AG04450 (cell line): ENCODE measurements around the gene CADM4. TPM values are rescaled to one million over a fixed set of nuclear protein-coding genes. Genes with fewer than 3 reads are reported as not detected.
"Not testable (repeated sequence)": the region's sequence is repeated elsewhere in the genome, so short reads cannot be mapped to it uniquely, and the experiment has no call there.

Experiments
- CTCF ChIA-PET: fragments of 300-600, 350-600 bp; formaldehyde crosslinking; extraction: SDS; loops from one replicate; lab custom pipeline; 2022; ENCODE audit warnings: antibody characterized with exemption, inconsistent platforms; lab: Charles Lee
- POLR2A ChIA-PET: fragments of 350-600 bp; formaldehyde crosslinking; extraction: SDS; loops from one replicate; lab custom pipeline; 2021; ENCODE audit warnings: antibody characterized with exemption, inconsistent platforms; lab: Yijun Ruan, JAX
- DNase-seq: peaks from one replicate; pipeline ENCODE4 v3.0.0-alpha.2; 2011; ENCODE audit warnings: low read depth, low spot score
- H3K27ac ChIP-seq: one replicate; pipeline ENCODE4 v1.5.1; 2012; ENCODE audit warnings: low read depth, low read length, control low read depth
- H3K27me3 ChIP-seq: one replicate; pipeline ENCODE4 v1.6.0; 2012; ENCODE audit warnings: low read length; ENCODE audit not compliant: control insufficient read depth, insufficient read depth
- H3K4me3 ChIP-seq: 2 replicates; pipeline ENCODE4 v1.5.1; 2011; ENCODE audit warnings: mild to moderate bottlenecking, low read depth, low read length, control low read depth
- H3K9me3 ChIP-seq: 2 replicates; pipeline ENCODE4 v1.5.1; 2012; ENCODE audit warnings: low read length; ENCODE audit not compliant: control insufficient read depth, insufficient read depth
- CTCF ChIP-seq: IDR thresholded peaks from 2 replicates; pipeline ENCODE4 v1.5.1; 2011; ENCODE audit warnings: low read depth, low read length, control low read depth, inconsistent platforms
- polyA plus RNA-seq: library from polyadenylated mRNA; depleted of rRNA; stranded (reverse); fragments of >200 nt; gene quantifications from 2 replicates; pipeline ENCODE4 v1.2.3, GENCODE V29; 2011

The CADM4 gene
- polyA plus RNA-seq, 1 experiment: 3.7 TPM

- no peak for DNase-seq
- Histone ChIP-seq H3K27me3 (peaks cover 40% of the 10 kb centered on the region), H3K4me3 (no peak overlapping the region), H3K9me3 (no peaks in the 10 kb centered on the region), H3K27ac (no peak overlapping the region)
- CTCF ChIA-PET: no interaction called here
- POLR2A ChIA-PET: no interaction called here
- TF ChIP-seq CTCF: no peak
These were observed 3.4 kb downstream of the CADM4 start for GRCh38 chr19:43636121-43636683.

DNA sequence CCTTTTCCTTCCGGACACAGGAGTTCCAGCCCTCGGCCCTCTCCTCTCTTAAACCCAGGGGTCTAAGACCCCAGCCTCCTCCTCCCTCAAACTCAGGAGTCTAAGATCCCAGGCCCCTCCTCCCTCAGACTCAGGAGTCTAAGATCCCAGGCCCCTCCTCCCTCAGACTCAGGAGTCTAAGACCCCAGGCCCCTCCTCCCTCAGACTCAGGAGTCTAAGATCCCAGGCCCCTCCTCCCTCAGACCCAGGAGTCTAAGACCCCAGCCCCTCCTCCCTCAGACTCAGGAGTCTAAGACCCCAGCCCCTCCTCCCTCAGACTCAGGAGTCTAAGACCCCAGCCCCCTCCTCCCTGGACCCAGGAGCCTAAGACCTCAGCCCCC, 4.1 kb downstream of the CADM4 start:
- H3K9me3 ChIP-seq, DNase-seq, POLR2A ChIA-PET, H3K4me3 ChIP-seq, H3K27ac ChIP-seq: not testable (repeated sequence)
- CTCF ChIA-PET: interaction anchor here (0.7 kb wide), 1 partner anchor 143 kb away, joined by 3 read pairs; no protein-coding TSS in a partner anchor
- H3K27me3 ChIP-seq: peaks cover 40% of the 10 kb centered on the region

DNA sequence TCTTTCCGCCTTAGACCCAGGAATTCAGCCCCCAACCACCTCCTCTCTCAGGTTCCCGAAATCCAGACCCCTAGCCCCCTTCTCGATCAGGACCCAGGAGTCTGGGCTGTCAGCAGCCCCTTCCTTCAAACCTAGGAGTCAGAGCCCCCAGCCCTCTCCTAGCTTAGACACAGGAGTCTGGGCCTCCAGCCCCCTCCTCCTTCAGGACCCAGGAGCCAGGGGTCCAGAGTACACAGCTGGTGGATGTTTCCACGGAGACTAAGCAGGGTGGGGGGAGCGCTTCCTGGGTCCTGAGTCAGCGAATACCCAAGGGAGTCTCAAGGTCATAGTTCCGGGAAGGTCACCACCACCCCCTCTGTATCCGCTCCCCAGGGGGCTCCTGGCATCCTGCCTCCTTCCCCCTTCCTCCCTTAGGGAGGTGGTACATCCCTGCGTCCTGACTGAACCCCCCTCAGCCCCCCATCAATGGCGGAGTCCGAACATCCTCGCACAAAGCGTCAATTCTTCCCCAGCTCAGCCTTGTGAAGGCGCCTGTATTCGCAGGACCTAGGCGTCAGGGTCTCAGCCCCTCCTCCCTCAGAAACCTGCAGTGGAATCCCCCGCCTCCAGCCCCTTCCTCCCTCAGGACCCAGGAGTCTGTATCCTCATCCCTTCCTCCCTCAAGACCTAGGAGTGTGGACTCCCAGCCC, 4.6 kb downstream of the CADM4 start:
- Histone ChIP-seq H3K27me3 (peaks cover 34% of the 10 kb centered on the region), H3K27ac (no peak overlapping the region), H3K4me3 (peak overlapping the region; percentile 17), H3K9me3 (no peaks in the 10 kb centered on the region)
- TF ChIP-seq CTCF: no peak
- ChIA-PET CTCF (interaction anchor here (0.7 kb wide), 1 partner anchor 144 kb away, joined by 3 read pairs; no protein-coding TSS in a partner anchor), POLR2A (interaction anchor here (0.6 to 1.4 kb wide), 2 partner anchors 10 to 34 kb away, joined by 3 to 5 read pairs; no protein-coding TSS in a partner anchor)
- no peak for DNase-seq

DNA sequence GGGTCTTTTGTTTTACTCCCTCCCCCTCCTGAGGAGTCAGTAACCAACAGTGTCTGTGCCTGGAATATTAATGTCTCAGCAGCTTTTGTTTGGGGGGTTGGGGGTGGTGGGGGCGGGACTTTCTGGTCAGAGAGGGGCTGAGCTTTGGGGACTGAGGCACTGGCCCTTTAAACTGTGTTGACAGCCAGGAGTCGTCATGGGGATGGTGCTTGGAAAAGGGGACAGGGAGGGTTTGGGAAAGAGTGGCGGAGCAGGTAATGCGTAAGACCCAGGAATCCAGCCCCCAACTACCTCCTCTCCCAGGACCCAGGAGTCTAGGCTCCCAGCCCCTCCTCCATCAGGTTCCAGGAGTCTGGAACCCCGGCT, 5.2 kb downstream of the CADM4 start:
- H3K4me3 ChIP-seq: no peak overlapping the region

DNA sequence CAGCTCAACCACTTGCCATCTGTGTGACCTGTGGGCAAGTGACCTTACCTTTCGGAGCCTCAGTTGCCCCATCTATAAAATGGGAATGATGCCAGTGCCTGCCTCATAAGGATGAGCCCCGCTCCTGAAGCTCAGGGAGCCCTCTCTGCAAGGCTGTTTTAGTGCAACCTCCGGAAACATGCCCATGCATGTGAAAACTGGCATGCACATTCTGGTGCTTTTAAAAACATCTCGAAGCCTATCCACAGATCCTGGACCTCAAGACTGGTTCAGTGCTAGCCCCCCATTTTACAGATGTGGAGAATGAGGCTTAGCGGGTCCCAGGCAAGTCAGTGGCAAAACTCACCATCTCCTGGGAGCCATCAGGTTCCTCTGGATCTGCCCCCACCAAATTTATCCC, 5.6 kb downstream of the CADM4 start:
- Histone ChIP-seq H3K9me3 (no peaks in the 10 kb centered on the region), H3K27me3 (peaks cover 29% of the 10 kb centered on the region), H3K4me3 (no peak overlapping the region), H3K27ac (no peak overlapping the region)
- ChIA-PET POLR2A (interaction anchor here (1.4 kb wide), 1 partner anchor 35 kb away, joined by 5 read pairs; no protein-coding TSS in a partner anchor), CTCF (no interaction called here)
- no peak for DNase-seq
- no peak for TF ChIP-seq CTCF

More for the DNA sequence above, 5.2 kb downstream of the CADM4 start:
- Histone ChIP-seq H3K9me3 (no peaks in the 10 kb centered on the region), H3K27me3 (peaks cover 32% of the 10 kb centered on the region), H3K27ac (no peak overlapping the region)
- CTCF ChIA-PET: no interaction called here
- TF ChIP-seq CTCF: no peak
- POLR2A ChIA-PET: interaction anchor here (1.4 kb wide), 1 partner anchor 35 kb away, joined by 5 read pairs; no protein-coding TSS in a partner anchor
- no peak for DNase-seq
